NK-92 (cell line): ENCODE measurements around the gene AGPAT3.

Experiments
- DNase-seq: peaks from one replicate; lab custom pipeline; 2025; ENCODE audit not compliant: unreplicated experiment; lab: John Stamatoyannopoulos, UW

AGPAT3 gene

GRCh38 chr21:43905726-43906455 lies 40.9 kb downstream of the AGPAT3 start:
- DNase-seq, result no peak

DNA sequence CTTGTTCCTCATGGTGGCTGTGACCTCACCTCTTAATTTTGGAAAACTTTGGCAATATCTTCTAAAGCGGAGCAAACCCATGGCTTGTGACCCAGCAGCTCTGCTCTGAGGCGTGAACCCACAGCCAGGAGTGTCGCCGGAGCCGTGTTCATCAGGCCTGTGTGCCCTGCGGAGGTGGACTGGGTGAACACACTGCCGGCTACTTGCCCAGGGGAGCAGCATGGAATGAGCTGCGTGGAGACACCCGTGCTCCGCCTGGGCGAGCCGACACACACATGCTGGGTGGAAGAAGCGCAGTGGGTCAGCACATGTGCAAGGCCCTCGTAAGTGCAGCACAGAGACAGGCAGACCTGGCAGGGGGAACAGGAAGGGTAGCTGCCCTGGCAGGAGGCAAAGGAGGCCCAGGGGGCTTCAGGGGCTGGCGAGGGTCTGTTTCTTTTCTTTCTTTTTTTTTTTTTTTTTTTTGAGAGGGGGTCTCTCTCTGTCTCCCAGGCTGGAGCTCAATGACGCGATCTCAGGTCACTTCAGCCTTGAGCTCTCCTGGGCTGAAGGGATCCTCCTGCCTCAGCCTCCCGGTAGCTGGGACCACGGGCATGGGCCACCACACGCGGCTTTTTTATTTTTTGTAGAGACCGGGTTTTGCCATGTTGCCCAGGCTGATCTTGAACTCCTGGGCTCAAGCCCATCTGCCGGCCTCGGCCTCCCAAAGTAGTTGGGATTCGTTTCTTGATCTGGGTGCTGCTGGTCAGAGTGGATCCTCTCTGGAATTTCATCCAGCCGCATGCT lies 41.8 kb downstream of the AGPAT3 start:
- no peak for DNase-seq

GRCh38 chr21:43907751-43908150 lies 42.7 kb downstream of the AGPAT3 start:
- no peak for DNase-seq

GRCh38 chr21:43908167-43908566 lies 43.1 kb downstream of the AGPAT3 start:
- DNase-seq, result no peak

DNA sequence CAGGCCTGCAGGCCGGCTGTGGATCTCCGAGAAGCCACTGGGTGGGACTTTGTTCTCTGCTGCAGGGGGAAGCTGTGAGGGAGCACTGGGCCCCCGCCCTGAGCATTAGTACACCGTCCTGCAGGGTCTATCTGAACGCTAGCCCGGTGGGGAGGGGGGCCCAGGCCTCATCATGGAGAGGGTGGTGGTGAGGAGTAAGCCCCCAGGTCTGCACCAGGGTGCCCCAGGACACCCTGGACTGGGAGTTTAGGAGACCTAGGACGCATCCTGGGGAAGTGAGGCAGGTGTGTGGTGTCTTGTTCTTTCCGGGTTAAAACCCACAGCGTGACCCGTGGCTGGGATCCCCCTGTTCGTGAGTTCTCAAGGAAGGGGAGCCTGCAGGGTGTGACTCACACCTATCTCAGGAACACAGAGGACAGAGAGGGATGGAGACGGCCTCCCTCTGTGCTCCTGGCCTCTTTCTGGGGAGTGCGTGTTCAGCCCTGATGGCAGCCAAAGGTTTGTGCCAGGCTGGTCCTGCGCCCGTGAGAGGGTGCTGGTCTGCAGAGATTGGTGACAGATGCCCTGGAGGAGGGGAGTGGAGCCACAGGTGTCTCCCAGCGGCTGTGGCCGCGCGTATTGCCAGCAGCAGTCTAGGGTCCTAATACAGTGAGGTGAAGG lies 44.8 kb downstream of the AGPAT3 start:
- no peak for DNase-seq

DNA sequence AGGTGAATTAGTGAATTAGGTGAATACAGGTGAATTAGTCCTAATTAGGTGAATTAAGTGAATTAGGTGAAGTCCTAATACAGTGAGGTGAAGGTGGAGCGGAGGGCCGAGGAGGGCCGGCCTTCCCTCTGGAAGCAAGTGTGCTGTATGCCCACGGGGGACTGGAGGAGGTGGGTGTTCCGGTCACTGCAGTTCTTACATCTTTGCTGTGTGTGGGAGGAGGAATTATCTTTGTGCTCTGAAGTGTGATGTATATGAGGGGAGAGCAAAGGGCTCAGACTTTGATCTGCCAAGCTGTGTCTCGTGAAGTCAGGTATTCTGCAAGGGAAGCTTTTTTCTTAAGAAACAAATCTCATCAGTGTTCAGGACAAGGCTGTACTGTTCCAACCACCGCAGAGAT lies 45.4 kb downstream of the AGPAT3 start:
- DNase-seq, result no peak

GRCh38 chr21:43911015-43911934 lies 46.3 kb downstream of the AGPAT3 start:
- DNase-seq, result no peak

DNA sequence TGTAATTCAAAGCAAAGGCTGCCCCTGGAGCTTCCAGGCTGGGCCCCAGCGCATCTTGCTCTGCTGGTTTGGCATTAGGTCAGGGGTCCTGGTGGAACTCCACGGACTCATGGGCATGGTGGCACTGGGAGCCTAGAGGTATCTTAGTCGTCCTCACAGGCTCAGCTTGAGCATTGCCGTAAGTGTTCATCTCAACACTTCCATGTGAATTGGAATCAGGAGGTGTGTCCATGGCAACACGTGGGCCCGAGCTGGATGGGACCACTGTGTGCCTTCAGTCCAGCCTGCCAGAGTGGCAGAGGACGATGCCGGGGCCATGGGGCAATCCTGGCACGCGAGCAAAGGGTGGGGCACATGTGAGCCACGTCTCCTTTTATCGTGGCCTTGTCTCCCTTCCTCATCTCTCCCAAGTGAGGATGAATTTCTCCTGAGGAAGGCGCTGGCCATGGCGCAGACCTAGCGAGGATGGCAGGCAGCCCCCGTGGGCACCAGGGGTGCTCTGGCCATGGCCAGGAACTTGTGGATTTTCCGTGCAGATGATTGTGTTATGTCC lies 47.0 kb downstream of the AGPAT3 start:
- no peak for DNase-seq

GRCh38 chr21:43912500-43912899 lies 47.5 kb downstream of the AGPAT3 start:
- DNase-seq, result no peak

- DNase-seq, result no peak
These were observed 47.9 kb downstream of the AGPAT3 start for GRCh38 chr21:43912910-43913309.

DNA sequence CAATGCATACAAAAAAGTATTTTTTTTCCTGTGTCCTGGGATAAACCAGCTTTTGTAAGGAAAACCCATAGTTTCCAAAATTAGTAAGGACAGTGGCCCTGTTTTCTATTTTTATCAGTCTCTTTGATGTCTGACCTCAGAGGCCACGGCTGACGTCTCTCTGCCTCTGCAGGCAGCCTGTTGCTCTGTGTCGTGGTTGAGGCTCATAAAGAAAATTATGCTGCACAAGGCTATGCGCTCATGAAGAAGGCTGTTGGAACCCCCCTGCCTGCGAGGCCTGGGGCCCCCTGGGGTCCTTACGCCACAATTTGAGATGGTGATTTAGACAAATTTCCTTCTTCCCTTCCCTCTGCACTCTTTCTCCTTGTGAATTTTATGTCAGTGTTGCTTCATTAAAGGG lies 48.9 kb downstream of the AGPAT3 start:
- DNase-seq, result no peak

DNA sequence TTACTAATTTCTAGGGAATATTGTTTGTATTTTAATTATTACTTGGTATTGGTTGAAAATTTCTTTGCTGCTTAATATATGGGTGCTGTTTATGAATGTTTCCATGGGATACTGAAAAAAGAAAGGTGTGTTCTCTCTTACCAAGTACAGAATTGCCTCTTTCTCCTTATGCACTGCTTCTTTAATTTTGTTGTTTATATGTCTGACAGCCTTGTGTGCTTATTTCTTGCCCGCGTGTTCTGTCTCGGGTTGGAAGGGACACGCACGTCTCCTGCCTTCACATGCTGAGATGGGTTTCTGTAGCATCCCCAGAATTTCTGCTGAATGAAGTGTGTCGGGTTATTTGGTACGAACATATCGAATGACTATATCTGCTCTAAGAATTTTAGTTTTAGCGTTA lies 51.1 kb downstream of the AGPAT3 start:
- DNase-seq, result no peak

GRCh38 chr21:43916691-43917514 lies 51.9 kb downstream of the AGPAT3 start:
- no peak for DNase-seq

DNA sequence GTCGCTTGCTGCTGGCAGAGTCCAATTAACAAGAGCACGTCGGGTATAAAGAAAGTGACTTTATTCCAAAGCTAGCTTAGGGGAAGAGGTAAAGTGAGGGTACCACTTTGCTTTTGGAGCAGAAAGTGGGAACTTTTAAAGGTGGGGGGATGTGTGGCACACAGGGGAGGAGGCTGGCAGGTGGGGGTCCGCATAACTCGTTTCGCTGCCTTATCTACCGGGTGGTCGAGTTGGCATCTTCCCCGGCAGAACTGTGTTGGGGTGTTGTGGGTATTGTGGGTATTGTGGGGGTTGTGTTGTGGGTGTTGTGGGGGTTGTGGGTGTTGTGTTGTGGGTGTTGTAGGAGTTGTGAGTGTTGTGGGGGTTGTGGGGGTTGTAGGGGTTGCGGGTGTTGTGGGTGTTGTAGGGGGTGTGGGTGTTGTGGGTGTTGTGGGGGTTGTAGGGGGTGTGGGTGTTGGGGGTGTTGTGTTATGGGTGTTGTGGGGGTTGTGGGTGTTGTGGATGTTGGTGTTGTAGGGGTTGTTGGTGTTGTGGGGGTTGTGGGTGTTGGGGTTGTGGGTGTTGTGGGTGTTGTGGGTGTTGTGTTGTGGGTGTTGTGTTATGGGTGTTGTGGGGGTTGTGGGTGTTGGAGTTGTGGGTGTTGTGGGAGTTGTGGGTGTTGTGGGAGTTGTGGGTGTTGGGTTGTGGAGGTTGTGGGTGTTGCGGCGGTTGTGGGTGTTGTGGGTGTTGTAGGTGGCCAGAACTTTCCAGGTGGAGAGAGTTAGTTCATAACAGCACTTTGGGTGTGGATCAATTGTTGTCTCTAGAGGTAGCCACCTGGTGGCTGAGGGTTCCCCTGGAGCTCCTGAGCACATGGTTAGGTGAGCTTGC lies 52.7 kb downstream of the AGPAT3 start:
- DNase-seq, result no peak

- no peak for DNase-seq
These were observed 53.4 kb downstream of the AGPAT3 start for GRCh38 chr21:43918385-43918947.

DNA sequence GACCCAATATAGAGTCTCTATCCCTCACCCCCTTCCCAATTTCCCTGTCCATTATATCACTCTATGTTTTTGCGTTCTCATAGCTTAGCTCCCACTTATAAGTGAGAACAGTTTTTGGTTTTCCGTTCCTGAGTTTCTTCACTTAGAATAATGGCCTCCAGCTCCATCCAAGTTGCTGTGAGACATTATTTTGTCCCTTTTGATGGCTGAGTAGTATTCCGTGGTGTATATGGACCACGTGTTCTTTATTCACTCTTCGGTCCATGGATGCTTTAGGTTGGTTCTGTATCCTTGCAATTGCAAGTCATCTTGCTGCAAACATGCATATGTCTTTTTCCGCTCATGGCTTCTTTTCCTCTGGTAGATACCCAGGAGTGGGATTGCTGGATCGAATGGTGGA lies 54.3 kb downstream of the AGPAT3 start:
- no peak for DNase-seq

DNA sequence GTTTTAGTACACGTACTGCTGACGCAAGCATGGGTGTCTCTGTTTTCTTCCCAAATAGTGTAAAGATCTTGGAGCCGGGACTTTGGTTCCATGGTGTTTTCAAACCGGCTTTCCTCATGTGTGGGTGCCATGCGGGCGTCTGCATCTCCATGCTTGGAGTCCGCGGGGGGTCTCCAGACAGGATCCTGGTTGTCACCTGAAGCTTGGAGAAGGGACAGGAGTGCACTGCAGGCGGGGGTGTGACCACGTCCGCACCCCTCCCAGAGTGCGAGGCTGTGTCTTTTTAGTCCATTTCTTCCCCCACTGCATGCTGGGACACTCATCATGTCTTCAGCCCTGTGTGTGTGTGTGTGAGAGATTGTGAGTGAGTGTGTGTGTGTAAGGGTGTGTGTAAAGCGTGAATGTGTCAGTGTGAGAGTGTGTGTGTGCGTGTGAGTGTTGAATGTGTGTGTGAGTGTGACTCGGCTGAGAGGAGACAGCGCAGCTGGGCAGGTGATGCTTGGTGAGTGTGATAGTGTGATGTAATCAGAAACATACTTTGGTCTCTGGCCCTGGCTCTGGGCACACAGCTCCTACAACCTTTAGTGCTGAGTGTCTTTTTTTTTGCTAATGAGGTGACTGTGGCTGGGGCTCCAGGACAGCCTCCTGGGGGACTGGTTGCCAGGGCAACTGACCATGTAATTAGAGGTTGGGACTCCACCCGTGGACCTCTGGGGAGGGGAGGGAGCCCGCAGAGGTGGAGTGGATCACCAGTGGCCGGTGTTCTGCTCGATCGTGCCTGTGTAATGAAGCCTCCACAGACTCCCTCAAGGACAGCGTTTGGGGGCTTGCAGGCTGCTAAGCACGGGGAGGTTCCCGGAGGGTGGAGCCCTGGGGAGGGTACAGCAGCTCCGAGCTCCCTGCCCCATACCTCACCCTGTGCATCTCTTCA lies 55.1 kb downstream of the AGPAT3 start:
- no peak for DNase-seq
